Esophagus squamous epithelium (tissue), 5 donors: Measurements from ENCODE around the gene ZNF613. TPM values are rescaled to one million over a fixed set of nuclear protein-coding genes. Genes with fewer than 3 reads are reported as not detected.
"Not testable (repeated sequence)": the region's sequence is repeated elsewhere in the genome, so short reads cannot be mapped to it uniquely, and the experiment has no call there.

Source experiments
- DNase-seq: peaks from one replicate; lab custom pipeline; 2025; lab: John Stamatoyannopoulos, UW
- H3K27ac ChIP-seq, 4 donors: fragments of 200-600 bp; sonication (generic); one replicate each; pipeline ENCODE4 v1.5.1; 2016 to 2019; ENCODE audit warnings: mild to moderate bottlenecking in 1 of 4
- H3K27me3 ChIP-seq, 4 donors: fragments of 200-600 bp; sonication (generic); 1 replicate in 3 of 4; 2 replicates in 1 of 4; pipeline versions ENCODE4 v1.5.1 to v1.6.0; 2017 to 2021; ENCODE audit warnings: antibody characterized with exemption in 1 of 4
- H3K36me3 ChIP-seq, 3 donors: fragments of 200-600 bp; sonication (generic); one replicate each; pipeline ENCODE4 v1.5.1; 2016 to 2019
- H3K4me1 ChIP-seq, 3 donors: fragments of 200-600 bp; sonication (generic); one replicate each; pipeline ENCODE4 v1.5.1; 2017 to 2019
- H3K4me3 ChIP-seq, 4 donors: fragments of 200-600 bp; sonication (generic); 1 replicate in 3 of 4; 2 replicates in 1 of 4; pipeline ENCODE4 v1.5.1; 2016 to 2019; ENCODE audit warnings: mild to moderate bottlenecking in 2 of 4, moderate library complexity in 1 of 4
- H3K9me3 ChIP-seq, 3 donors: fragments of 200-600 bp; sonication (generic); one replicate each; pipeline ENCODE4 v1.5.1; 2016 to 2019
- POLR2A ChIP-seq, 4 donors: fragments of 450-650 bp; IDR thresholded peaks; one replicate each; pipeline ENCODE4 v1.6.1; 2017; ENCODE audit warnings: antibody characterized with exemption in 4 of 4, mild to moderate bottlenecking in 4 of 4, moderate library complexity in 3 of 4
- WGBS, 2 donors: methylation state at CpG; one replicate each; pipeline ENCODE4 v1.1.5; 2018; 5-methylcytosine and 5-hydroxymethylcytosine counted together
- intact Hi-C: fragments of 100-400 bp; cut with DNase I; formaldehyde crosslinking; loops from one replicate; pipeline ENCODE4 v1.15.0; 2022
- total RNA-seq, 4 donors: library from RNA; depleted of rRNA; stranded (reverse); fragments of >200 nt; gene quantifications; one replicate each; pipeline ENCODE4 v1.1.0, GENCODE V29; 2016
- TF ChIP-seq, protein P1 (sequence below), 6 experiments: fragments of 450-650 bp in 4 of 6; fragments of 200-600 bp in 2 of 6; sonication (generic) in 2 of 6; IDR thresholded peaks; one replicate each; pipeline ENCODE4 v1.5.1; 2016 to 2019; ENCODE audit warnings: antibody characterized with exemption in 6 of 6, mild to moderate bottlenecking in 4 of 6, moderate library complexity in 4 of 6
- donor health status: DM: yes; HTN: yes; CAD: no.

Gene ZNF613
- total RNA-seq, 4 donors from 2014 or later = 2.9 to 12.0 (median 7.6) TPM

DNA sequence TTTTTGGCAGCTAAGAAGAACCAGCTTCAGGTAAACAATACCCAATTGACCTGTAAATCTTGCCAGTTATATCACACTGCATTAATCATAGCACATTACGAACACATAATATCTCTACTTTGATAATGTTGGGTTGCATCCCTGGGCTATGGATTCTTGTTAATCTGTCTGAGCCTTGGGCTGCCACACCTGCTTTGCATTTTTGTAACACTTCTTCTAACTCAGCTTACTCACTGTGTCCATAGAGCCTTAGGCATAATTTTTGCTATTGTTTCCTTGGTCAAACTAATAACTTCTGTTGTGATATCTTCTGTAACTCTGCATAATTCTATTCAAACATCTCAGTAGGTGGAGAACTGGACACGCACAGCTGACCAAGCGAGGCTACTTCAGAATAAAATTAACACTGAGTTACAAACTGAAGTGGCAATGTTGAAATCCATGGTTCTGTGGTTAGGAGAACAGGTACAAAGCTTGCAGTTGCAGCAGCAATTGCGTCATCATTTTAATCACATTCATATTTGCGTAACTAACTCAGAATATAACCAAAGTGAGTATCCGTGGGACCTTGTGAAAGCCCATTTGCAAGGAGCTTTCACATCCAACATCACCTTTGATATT is 53.0 kb downstream of the ZNF613 start:
- DNase-seq = no peak
- Histone ChIP-seq H3K4me1 (peaks cover 0 to 6% (median 3%) of the 10 kb centered on the region in 3 donors), H3K27me3 (no peaks in the 10 kb centered on the region), H3K4me3 (no peak overlapping the region), H3K9me3 (peaks cover 0 to 95% (median 67%) of the 10 kb centered on the region in 3 donors), H3K27ac (no peak overlapping the region), H3K36me3 (peaks cover 0 to 93% (median 4%) of the 10 kb centered on the region in 3 donors)
- intact Hi-C loops = loop anchor here (10.0 kb wide), 1 partner anchor 55 kb away; the partner anchor contains the start of gene ZNF613
- WGBS, 2 donors = 88 to 89% methylated on average over 6 of the region's 6 CpGs
- no peak for TF ChIP-seq POLR2A (IDR thresholded peaks at IDR 0.05)
- TF ChIP-seq, protein P1, sequence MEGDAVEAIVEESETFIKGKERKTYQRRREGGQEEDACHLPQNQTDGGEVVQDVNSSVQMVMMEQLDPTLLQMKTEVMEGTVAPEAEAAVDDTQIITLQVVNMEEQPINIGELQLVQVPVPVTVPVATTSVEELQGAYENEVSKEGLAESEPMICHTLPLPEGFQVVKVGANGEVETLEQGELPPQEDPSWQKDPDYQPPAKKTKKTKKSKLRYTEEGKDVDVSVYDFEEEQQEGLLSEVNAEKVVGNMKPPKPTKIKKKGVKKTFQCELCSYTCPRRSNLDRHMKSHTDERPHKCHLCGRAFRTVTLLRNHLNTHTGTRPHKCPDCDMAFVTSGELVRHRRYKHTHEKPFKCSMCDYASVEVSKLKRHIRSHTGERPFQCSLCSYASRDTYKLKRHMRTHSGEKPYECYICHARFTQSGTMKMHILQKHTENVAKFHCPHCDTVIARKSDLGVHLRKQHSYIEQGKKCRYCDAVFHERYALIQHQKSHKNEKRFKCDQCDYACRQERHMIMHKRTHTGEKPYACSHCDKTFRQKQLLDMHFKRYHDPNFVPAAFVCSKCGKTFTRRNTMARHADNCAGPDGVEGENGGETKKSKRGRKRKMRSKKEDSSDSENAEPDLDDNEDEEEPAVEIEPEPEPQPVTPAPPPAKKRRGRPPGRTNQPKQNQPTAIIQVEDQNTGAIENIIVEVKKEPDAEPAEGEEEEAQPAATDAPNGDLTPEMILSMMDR (IDR thresholded peaks at IDR 0.05) = no peak

DNA sequence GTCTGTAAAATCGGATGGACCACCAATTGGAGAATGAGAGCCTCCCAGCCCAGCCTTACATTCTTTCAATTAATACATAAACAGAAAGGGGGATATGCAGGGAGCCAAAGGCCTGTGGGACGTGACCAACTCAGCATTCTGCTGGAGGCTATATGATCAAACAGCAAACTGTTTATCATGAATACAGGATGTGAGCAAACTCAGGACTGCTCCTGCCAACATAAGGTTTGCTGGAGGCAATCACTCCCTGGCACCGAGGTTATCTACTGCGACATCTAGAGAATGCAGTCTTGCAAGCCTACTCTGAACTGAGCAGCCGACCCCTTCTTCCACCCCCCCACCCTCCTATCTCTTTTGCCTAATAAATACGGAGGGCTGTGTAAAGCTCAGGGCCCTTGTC is 53.7 kb downstream of the ZNF613 start:
- H3K27ac ChIP-seq, H3K4me3 ChIP-seq, DNase-seq, H3K27me3 ChIP-seq: not testable (repeated sequence)
- Histone ChIP-seq H3K4me1 (peaks cover 6 to 13% (median 10%) of the 10 kb centered on the region in 3 donors), H3K9me3 (peaks cover 0 to 88% (median 60%) of the 10 kb centered on the region in 3 donors), H3K36me3 (peaks cover 0 to 86% (median 4%) of the 10 kb centered on the region in 3 donors)
- intact Hi-C loops = loop anchor here (10.0 kb wide), 1 partner anchor 56 kb away; the partner anchor contains the start of gene ZNF613
- 94% methylated on average over 5 to 6 of the region's 6 CpGs for WGBS, 2 donors

DNA sequence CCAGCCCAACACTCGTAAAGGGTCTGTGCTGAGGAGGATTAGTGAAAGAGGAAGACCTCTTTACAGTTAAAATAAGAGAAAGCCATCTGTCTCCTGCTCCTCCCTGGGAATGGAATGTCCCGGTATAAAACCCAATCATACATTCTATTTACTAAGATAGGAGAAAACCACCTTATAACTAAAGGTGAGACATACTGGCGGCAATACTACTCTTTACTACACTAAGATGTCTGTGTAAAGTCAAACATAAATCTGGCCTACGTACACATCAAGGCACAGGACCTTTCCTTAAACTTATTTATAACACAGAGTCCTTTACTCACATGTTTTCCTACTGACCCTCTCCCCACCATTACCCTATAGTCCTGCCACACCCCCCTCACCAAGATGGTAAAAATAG is 56.1 kb downstream of the ZNF613 start:
- WGBS, 2 donors = 90 to 95% methylated on average over 4 of the region's 4 CpGs

DNA sequence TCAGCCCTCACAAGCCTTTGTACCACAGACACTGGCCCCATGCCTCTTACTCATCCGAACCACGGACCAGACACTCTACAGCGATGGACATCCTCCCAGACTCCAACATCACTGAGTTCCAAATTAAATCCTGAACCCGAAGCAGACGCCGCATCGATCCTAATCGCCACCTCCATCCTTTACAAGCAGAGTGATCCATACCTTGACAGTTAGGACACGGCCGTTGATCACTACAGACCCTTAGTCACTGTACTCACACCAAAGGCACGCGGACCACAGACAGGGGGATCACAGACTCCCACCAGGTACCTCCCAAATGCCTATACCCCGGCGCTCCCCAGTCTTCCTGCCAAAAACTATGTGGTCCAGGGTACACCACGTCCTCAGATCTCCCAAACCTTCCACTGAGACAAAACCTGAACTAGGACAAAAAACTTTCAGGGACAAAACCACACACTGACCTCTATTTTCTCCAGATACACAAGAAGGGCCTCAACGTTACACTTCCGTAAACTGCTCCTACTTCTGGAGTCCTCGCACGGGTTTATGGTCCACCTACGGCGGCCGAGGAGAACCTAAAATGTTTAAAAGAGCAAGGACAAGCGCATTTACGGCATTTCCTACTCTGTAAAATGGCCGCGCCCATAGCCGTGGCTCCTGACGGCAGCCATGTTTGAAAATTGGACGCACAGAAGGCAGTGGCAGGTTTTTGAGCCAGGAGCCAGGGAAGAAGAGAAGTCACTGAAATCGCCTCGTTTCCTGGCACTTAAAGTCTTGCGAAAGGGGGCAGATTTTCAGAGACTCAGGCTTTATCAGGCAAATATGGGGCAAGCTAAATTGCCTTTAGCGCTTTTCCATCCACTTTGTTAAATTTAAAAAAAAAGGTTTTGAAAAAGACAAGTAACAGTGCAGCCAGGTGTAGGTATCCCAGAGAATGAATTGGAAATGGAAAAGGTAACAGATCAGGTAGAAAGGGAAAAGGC is 59.3 kb downstream of the ZNF613 start, which contains the start of gene ZNF350:
Gene ZNF350, minus strand, starts transcription at position 532 of the 983 bp plus-strand sequence. CDS start 12,480 bp downstream, outside the sequence.
- peak; percentile 72 for DNase-seq
- TF ChIP-seq POLR2A (IDR thresholded peaks at IDR 0.05) = peak in 1 of 4 donors; percentile 26
- TF ChIP-seq, protein P1 (IDR thresholded peaks at IDR 0.05) = peak in 1 of 6 experiments; percentile 18
- Histone ChIP-seq H3K27me3 (no peaks in the 10 kb centered on the region), H3K4me3 (peak within 1 kb of the TSS; percentile 71 to 94 (median 80)), H3K27ac (peak within 1 kb of the TSS; percentile 81 to 88 (median 84)), H3K36me3 (peaks cover 0 to 36% (median 0%) of the 10 kb centered on the region in 3 donors), H3K4me1 (peaks cover 6 to 21% (median 11%) of the 10 kb centered on the region in 3 donors), H3K9me3 (peaks cover 4 to 73% (median 33%) of the 10 kb centered on the region in 3 donors)
- WGBS, 2 donors = 2 to 3% methylated on average over 31 to 32 of the region's 33 CpGs
- intact Hi-C loops = loop anchor here (10.0 kb wide), 1 partner anchor 62 kb away; the partner anchor contains the start of gene ZNF613

More for the DNA sequence above, 56.1 kb downstream of the ZNF613 start:
- Histone ChIP-seq H3K4me3 (no peak overlapping the region), H3K9me3 (peaks cover 0 to 77% (median 37%) of the 10 kb centered on the region in 3 donors), H3K4me1 (peaks cover 6 to 21% (median 11%) of the 10 kb centered on the region in 3 donors), H3K27me3 (no peaks in the 10 kb centered on the region), H3K36me3 (peaks cover 0 to 62% (median 4%) of the 10 kb centered on the region in 3 donors), H3K27ac (no peak overlapping the region)
- DNase-seq = no peak
- intact Hi-C loops = loop anchor here (10.0 kb wide), 1 partner anchor 59 kb away; the partner anchor contains the start of gene ZNF613
- TF ChIP-seq, protein P1 (IDR thresholded peaks at IDR 0.05) = no peak
- TF ChIP-seq POLR2A (IDR thresholded peaks at IDR 0.05) = no peak

DNA sequence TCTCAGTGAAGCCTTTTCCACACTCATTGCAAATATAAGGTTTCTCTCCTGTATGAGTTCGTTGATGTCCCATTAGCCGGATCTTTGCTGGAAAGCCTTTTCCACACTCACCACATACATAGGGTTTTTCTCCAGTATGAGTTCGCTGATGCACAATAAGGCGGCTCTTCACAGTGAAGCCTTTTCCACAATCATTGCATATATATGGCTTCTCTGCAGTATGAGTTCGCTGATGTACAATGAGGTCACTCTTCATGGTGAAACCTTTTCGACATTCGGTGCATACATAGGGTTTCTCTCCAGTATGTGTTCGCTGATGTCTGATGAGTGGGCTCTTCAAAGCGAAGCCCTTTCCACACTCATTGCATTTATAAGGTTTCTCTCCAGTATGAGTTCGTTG is 66.2 kb downstream of the ZNF613 start:
- Histone ChIP-seq H3K36me3 (peaks cover 12 to 62% (median 21%) of the 10 kb centered on the region in 3 donors), H3K4me3 (peak overlapping the region in 1 of 4 donors; percentile 15), H3K27ac (no peak overlapping the region), H3K4me1 (no peaks in the 10 kb centered on the region), H3K27me3 (no peaks in the 10 kb centered on the region), H3K9me3 (peaks cover 21 to 94% (median 88%) of the 10 kb centered on the region in 3 donors)
- WGBS, 2 donors = 91 to 97% methylated on average over 10 of the region's 10 CpGs
- DNase-seq = no peak
- TF ChIP-seq, protein P1 (IDR thresholded peaks at IDR 0.05) = no peak
- TF ChIP-seq POLR2A (IDR thresholded peaks at IDR 0.05) = no peak
- intact Hi-C loops = no loop called here
